Suprapubic skin (tissue), 3 donors: ENCODE data around the gene IFT27.

Source experiments
- CTCF ChIP-seq, 2 donors: fragments of 200-600 bp in 1 of 2; fragments of 450-650 bp in 1 of 2; sonication (generic) in 1 of 2; IDR thresholded peaks; one replicate each; pipeline ENCODE4 v1.5.1; 2016 to 2019; ENCODE audit warnings: antibody characterized with exemption in 2 of 2, mild to moderate bottlenecking in 1 of 2, moderate library complexity in 1 of 2
- POLR2A ChIP-seq, 2 donors: fragments of 450-650 bp; IDR thresholded peaks; one replicate each; pipeline ENCODE4 v1.6.1; 2017; ENCODE audit warnings: antibody characterized with exemption in 2 of 2, mild to moderate bottlenecking in 2 of 2, moderate library complexity in 2 of 2

GRCh38 chr22:36715647-36716046, 60.3 kb downstream of the IFT27 start:
- TF ChIP-seq POLR2A (IDR thresholded peaks at IDR 0.05) (no peak), CTCF (IDR thresholded peaks at IDR 0.05) (no peak)
